ENCODE measurements around the gene LRP2.
"Not testable (repeated sequence)": the region's sequence is repeated elsewhere in the genome, so short reads cannot be mapped to it uniquely, and the experiment has no call there.

LRP2 gene

DNA sequence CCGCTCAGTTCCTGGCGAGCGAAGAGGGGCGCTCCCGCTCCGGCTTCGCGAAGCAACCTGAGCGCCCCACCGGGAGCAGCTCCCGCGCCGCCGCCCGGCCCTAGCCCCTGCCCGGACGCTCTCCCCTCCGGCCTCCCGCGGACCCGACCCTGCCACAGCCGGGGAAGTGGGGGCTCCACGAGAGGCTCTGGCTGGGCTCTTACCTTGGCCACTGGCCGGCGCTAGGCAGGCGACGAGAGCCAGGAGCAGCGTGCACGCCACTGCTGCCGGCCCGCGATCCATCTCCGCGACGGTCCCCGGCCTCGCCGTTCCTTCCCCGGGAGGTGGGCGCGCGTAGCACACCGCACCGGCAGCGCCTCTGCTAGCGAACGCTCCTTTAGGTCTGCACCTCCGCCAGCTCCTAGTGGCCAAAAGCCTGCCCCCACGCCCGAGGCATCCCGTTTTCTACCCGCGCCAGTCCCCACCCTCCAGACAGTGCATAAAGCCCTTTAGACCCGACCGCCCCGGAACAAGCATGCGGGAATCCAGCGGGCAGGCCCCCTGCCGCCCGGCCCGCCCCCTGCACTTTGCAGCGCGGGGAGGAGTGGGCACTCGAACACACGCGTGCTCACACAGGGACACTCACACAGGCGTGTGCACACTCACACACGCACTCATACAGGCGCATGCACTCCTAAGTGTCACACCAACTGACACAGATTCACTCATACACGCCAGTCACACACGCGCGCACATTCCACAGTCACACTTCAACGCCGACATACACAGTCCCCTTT, at the start of gene LRP2:
TSS of gene LRP2 (minus strand) at position 417 of the 776 bp plus-strand sequence. CDS start at position 282, 135 bp downstream.
- no peak for DNase-seq

DNA sequence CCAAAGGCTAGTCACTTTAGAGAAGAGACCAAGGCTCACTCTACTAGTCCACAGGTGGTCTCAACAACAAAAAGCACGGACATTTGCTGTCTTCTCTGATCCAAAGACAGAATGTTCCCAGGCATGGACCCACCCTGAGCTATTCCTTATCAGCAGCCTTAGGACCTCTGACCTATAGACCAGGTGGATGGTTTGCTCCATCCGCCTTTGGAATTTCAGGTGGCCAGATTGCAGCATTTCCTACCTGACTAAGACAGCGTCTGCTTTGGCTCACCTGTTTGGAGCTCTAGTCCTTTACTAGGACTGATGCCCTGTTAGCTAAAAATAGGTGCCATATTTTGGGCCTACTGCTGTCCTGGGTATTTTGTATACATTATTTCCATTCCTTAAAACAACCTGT, 44.6 kb upstream of the LRP2 start:
- DNase-seq, result no peak

DNA sequence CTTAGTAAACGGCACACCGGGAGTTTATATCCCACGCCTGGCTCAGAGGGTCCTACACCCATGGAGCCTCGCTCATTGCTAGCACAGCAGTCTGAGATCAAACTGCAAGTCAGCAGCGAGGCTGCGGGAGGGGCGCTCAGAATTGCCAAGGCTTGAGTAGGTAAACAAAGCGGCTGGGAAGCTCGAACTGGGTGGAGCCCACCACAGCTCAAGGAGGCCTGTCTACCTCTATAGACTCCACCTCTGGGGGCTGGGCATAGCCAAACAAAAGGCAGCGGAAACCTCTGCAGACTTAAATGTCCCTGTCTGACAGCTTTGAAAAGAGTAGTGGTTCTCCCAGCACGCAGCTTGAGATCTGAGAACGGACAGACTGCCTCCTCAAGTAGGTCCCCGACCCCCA, 37.2 kb upstream of the LRP2 start:
- DNase-seq, result not testable (repeated sequence)

DNA sequence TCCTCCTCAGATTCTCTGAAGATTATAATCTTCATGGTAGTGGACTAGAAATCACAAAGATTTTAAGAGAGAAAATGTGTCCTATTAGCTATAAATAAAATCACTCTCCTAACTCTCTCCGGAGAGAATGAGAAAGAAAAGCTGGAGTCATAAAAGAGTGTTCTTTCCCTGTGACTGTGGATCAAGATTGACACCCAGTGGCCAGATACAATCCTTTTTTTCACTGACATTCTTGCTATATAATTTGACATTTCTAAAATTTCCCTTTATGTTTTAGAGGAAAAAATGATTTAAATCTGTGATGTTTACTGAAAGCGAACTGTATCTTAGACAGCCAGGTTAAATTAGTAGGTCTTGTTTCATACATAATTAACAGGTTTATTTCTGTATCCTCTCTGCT, 35.4 kb upstream of the LRP2 start:
- DNase-seq, result no peak

DNA sequence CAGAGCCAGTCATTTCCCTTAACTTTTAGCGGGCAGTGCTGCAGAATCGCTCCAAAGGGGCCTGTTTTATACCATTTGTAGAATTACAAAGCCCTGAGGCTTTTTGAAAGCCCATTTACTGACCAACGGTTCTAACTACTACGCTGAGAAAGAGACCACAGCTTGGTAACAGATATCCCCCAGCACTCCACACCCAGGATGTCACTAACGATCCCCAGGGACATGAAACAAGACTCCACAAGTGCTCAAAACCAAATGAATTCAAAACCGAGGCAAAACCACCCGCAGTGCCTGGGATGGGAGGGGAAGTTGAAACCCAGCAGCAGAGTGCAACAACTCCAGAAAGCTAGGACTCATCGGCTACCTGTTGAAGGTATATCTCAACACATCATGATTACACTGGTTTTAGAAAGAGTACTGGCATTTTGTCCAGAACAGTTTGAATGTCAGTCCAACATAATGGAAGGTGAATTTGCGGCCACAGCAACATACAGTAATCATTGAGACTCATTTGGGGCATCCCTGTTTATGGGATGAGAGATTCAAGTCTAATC, 33.6 kb upstream of the LRP2 start:
- no peak for DNase-seq

DNA sequence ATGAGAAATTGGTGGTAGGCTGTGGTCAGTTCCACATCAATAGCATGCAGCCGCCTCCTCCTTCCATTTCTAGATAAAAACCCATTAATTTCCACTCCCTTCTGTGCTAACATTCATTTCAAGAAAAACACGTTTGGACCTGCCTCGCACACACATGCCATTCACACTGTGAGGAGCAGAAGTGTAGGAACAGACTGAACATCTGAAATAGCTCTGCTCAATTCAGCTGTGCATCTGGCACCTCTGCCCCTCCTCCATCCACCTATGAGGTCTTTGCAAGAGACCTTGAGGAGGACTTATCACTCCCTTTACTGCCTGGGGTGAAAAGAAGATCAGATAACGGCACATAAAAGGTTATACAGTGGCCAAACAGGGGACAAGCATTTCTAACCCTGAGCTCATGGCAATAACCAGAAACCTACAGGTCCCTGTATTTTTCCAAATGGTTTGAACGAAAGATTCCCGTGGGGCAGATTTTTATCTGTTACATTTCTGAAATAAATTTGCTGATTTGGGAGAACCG, 30.8 kb upstream of the LRP2 start:
- no peak for DNase-seq

DNA sequence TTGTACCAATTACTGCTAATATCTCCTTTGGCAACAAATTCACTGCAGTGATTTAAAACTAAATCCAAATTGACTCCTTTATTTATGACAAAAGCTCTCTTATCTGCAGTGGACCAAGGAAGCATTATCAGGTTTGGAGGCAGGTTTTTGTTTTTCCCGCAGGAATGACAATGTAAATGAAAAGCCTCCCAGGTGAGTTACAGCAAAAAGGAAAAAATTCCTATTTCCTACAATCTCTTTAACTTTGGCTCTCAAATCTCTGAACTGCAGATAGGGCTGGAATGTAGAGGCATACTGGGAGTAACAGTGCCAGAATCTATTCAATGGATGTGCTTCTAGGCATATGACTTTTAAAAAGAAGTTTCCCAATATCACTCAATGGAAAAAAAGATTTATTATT, 28.9 kb upstream of the LRP2 start:
- DNase-seq, result no peak

DNA sequence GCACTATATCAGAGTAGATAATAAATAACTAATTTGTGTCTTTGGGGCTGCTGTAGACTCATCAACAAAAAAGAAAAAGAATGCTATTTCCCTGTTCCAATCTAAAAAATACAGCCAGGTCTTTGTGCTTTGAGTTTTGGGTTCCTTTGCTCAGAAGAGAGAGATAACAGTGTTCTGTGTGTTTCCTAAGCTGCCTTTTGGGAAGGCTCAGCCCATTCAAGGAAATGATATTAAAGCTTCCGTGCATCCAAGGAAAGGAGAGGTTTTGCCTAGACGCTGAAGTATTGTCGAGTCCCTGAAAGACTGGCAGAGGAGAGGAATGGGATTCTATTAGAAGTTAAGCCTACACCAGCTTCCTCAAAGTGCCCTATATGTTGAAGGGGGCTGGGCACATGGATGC, 25.8 kb upstream of the LRP2 start:
- DNase-seq, result no peak

DNA sequence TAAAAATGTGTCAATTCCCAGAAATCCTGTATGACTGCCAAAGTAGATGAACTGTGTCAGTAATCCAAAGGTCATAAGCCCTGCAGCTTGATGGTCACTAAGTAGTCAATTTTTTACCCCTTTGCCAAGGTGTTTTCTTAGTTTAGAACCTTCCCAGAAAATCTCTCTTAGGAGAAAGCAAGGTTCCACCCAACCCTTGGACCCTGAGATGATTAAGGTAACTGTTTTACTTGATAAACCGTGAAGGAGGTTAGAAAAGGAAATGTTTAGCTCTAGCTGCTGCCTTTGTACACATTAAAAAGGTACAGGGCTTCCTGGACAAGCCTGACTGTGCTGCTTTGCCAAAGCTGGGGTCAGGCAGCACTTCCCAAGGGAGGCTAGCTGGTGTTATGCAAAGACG, 24.4 kb upstream of the LRP2 start:
- no peak for DNase-seq

DNA sequence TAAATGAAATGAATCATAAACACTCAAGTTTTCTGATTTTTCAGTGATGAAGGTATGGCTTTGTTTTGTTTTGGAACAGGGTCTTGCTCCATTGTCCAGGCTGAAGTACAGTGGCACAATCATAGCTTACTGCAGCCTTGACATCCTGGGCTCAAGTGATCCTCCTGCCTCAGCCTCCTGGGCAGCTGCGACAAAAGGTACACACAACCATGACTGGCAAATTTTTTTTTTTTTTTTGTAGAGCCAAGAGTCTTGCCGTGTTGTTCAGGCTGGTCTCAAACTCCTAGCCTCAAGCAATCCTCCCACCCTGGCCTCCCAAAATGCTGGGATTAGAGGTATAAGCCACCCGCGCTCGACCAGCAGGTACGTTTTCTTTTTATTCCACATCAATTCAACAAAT, 22.5 kb upstream of the LRP2 start:
- no peak for DNase-seq

DNA sequence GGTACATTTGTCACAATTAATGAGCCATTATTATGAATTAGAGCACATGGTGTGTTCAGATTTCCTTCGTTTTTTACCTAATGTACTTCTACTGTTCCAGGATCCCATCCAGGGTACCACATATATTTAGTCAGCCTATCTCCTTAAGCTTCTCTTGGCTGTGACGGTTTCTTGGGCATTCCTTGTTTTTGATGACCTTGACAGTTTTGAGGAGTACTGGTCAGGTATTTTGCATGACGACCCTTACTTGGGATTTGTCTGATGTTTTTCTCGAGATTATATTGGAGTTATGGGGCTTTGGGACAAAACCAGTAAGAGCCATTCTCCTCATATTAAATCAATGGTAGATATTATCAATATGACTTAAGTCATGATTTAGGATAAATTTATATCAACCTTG, 10.2 kb upstream of the LRP2 start:
- DNase-seq, result no peak

DNA sequence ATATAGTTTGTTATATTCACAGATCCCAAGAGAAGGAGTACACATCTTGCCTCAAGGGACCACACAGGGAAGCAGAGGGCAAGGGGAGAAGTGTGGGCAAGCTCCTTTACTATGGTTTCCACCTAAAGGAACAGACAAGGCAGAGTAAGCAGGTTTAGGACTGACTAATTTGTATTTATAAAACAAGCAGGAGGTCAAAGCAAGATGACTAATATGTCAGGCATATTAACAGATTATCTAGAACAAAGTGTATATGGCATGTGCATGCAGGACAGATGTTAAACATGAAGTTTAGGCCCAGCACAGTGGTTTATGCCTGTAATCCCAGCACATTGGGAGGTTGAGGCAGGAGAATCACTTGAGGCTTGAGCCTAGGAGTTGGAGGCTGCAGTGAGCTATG, 3.7 kb upstream of the LRP2 start:
- no peak for DNase-seq

DNA sequence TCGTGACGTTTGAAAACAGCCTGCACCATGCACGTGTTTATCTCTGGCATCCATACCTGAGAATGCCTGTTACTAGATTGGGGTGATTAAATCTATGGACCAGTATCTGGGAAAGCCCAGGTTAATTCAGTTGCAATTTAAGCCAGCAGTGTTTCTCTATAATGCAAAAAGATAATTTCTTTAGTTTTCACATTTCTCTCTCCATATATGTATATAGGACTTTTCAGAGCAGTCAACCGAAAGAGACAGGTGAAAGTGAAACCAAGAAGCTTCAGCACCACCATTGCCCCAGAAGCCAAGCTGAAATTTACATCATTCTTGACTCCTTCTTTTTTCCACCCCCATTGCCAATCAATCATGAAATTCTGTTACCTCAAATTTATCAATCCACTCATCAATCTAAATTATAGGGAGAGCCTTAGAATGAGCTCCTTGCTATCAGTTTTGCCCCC, 2.7 kb upstream of the LRP2 start:
- DNase-seq, result no peak

DNA sequence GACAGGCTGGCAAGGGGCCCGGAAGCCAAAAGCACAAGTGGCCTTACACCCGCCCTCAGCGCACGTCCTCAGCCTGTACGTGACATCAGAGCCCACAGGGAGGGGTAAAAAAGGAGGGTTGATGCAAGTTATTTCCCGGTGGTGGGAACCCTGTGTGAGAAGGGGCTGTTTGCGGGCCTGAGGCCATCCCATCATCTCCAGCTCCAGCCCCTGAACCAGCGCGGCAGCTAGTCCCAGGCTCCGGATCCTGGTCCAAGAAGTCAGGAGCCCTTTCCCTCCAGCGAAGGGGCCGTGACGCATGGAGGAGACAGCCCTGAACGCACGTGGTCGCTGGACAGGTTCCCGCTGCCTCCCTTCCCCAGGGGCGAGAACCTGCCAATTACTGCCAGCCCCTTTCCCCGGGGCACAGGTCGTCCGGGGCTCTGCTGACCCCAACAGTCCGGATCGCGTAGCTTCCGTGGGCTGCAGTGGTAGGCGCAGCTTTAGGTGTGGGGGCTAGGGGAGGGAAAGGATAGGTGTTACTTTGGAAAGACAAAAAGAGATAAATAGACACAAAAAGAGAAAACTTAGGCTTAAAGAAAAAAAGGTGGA, 1.3 kb upstream of the LRP2 start:
- no peak for DNase-seq

DNA sequence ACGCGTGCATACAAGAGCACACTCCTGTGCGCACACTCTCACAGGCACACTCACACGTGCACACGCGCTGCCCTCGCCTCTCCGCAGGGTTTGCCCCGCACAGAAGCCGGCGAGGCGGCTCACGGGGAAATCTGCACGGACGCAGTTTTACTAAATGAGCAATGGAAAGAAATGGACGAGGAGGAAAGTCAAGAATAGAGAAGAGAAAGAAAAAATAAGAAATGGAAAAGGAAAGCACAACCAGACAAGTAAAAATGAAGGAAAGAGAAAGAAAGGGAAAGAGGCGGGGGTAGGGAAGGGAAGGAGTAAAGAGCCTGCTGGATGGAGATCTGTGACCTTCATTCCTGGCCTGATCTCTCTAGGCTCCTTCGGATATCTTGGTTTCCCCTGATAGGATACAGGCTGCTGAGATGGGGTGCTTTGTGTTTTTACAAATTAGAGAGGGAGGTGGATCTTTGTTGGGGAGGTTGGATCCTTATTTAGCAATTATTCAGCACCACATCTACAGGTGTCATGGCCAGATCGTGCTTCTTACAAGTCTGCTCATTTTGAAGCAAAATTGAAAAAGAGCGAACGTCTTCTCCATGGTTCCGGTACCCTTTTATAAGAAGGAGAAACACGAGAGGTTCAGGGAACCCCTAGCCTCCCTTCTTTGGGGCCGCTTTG, 693 bp upstream of the LRP2 start:
- no peak for DNase-seq

DNA sequence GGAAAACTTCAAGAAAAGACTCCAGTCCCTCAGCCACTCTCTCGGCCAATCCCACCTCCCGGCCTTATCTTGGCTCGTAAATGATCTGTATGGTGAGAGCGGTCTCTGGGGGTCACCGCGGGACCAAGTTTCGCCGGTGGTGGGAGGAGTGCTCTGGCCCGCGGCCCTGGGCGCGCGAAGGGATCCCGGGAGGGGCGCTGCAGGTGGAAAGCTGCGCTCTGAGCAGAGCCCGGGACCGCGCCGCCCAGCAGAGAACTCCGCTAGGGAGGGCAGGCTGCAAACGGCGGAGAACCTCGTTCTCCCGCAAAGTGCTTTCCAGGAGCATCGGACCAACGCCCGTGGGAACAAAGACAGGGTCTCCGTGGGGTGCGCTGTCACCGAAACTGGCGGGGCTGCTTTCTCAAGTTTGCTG, 622 bp downstream of the LRP2 start:
- DNase-seq, result no peak

DNA sequence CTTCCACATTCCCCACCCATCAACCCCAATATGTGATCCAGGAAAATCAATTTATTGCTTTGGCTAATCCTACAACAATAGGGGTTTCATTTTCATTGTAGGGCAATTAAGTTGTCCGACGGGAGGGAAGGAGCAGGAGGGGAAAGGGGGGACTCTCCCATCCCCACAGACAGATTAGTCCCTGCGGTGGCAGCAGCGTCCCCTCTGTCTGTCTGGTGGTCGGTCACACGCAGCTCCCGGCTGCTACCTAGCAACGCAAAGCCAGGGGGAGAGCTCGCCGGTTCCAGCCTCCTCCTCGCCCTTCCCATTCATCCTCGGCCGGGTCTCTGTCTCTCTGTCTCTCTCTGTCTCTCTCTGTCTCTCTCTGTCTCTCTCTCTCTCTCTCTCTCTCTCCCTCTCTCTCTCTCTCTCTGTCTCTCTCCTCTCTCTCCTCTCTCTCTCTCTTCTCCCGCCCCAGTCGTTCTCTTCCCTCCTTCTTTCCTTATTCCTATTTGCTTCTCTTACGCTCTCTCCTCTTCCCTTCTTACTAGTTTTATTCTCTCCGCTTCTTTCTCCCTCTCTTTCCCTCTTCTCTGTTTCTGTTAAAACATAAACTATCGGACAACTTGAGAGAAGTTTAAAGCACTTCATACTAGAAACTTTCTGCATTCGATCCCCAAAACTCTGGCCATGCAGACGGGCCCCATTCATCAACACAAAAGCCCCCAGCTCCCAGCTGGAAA, 1.2 kb downstream of the LRP2 start:
- no peak for DNase-seq

DNA sequence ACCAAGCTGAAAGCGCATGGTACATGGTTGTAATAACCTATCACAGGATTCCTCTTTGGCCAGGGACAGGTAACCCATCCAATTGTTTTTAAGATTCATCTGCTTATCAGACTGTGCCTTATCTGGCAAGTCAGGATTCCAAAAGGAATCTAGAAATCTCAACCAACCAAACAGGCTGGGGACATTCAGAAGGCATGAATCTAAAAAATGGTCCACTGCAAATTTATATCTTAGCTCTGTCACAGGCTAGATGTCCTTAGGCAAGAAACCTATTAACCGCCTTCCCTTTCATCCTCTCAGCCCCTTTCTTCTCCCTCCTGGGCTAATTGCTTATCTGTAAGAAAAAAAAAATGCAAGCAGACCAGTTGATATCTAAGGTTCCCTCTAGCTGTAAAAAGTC, 4.3 kb downstream of the LRP2 start:
- DNase-seq, result no peak

DNA sequence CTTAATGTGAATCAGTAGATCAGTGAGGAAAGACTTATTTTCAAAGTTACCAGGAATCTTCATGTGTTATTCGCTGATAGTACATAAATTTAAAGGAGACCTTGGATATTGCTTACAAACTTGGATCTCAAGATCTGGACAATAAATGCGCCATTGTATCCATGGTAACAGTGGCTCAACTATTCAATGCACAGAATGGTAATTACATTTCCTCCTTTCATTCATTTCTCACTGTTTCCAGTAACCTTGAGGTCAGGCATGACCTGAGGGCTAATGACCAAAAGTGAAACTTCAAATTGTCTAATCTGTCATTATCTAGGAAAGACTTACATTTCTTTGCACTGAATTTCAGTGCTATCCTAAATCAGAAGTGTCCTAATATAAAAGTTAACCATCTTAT, 8.1 kb downstream of the LRP2 start:
- DNase-seq, result no peak

DNA sequence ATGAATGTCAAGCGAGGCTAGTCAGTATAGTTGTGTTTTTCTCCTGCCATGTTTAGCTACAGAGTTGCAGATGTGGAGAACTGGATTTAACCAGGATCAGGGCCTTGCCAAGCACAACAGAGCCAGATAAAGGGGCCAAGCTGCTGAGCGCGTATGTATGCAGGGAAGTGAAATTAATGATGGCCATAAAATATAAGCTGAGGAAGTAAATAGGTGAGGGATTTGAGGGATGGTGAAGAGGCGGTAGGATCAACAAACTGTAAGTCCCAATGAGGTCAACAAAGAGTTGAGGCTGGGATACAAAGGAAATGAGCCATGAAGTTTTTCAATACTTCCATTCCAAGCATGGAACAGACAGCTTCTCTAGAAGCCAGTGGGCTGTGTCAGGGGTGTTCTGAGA, 10.6 kb downstream of the LRP2 start:
- DNase-seq, result peak; percentile 29

DNA sequence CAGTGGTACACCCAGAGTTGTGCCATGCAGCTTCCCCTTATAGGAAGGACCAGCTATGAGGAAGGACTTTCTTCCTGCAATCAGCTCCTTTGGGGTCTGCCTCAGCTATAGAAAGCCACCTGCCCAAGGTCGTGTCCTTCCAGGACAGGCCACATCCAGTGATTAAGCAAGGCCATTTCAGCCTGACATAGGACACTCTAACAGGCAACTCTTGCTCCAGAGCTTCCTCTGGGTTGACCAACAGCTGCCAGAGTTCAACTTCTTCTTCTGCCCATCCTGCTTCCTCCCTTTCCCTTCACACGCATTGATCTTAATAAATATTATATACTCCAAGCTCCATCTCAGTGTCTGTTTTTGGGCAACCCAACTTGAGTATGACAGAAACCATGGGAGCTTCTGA, 12.8 kb downstream of the LRP2 start:
- DNase-seq, result no peak

DNA sequence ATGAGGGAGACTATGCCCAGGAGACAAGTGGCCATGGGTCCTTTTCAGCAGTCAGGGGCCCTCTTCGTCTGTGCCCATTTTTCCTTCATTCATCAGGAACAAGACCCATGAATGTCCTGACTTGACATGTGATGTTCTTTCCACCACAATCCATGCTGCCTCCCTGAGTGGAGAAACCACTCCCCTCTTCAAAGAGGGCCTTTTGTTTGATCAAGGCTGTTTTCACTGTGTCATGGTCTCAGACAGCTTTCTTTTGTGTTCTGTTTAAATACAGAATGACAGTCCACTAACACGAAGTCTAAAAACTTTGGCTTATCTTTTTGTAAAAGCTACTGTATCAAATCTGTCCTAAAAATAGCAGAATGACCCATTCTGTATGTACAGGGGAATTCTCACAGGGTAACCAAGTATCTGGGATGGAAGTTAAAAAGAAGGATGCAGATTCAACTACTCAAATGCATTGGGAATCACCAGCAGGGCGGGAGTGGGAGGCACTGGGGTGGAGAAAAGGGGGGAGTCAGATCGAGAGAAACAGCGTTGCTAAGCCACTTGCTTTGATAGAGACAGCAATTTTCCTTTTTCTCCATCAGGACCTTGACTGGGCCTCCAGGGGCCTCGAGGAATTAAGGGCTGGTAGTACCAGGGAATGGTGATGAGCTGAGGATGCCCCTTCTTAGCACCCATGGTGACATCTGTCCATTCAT, 13.9 kb downstream of the LRP2 start:
- no peak for DNase-seq

Measured in NCI-H187 treated with DMSO at 0.1 percent for 48 hours (cell line).